GM21529 (cell line): Measurements from ENCODE around the gene B4GALNT2.
"Not testable (repeated sequence)": the region's sequence is repeated elsewhere in the genome, so short reads cannot be mapped to it uniquely, and the experiment has no call there.

Experiments used
- ATAC-seq: cut with Tn5 transposase; IDR thresholded peaks from one replicate; pipeline ENCODE4 v1.9.1; 2021; ENCODE audit not compliant: unreplicated experiment

B4GALNT2 gene, protein sequence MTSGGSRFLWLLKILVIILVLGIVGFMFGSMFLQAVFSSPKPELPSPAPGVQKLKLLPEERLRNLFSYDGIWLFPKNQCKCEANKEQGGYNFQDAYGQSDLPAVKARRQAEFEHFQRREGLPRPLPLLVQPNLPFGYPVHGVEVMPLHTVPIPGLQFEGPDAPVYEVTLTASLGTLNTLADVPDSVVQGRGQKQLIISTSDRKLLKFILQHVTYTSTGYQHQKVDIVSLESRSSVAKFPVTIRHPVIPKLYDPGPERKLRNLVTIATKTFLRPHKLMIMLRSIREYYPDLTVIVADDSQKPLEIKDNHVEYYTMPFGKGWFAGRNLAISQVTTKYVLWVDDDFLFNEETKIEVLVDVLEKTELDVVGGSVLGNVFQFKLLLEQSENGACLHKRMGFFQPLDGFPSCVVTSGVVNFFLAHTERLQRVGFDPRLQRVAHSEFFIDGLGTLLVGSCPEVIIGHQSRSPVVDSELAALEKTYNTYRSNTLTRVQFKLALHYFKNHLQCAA

GRCh38 chr17:49132699-49133364 is at the start of gene B4GALNT2:
TSS of gene B4GALNT2 (plus strand) at chr17:49132769. CDS start at chr17:49132793, 24 bp downstream.
- ATAC-seq, result no peak

DNA sequence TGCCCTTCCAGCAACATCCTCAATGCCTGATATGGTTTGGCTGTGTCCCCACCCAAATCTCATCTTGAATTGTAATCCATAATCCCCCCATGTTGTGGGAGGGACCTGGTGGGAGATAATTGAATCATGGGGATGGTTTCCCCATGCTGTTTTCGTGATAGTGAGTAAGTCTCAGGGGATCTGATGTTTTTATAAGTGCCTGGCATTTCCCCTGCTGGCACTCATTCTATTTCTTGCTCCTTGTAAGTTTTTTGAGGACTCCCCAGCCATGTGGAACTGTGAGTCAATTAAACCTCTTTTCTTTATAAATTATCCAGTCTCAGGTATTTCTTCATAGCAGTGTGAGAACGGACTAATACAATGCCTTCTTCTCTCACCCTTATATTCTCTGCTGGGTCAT is 47.5 kb upstream of the B4GALNT2 start:
- ATAC-seq, result not testable (repeated sequence)

DNA sequence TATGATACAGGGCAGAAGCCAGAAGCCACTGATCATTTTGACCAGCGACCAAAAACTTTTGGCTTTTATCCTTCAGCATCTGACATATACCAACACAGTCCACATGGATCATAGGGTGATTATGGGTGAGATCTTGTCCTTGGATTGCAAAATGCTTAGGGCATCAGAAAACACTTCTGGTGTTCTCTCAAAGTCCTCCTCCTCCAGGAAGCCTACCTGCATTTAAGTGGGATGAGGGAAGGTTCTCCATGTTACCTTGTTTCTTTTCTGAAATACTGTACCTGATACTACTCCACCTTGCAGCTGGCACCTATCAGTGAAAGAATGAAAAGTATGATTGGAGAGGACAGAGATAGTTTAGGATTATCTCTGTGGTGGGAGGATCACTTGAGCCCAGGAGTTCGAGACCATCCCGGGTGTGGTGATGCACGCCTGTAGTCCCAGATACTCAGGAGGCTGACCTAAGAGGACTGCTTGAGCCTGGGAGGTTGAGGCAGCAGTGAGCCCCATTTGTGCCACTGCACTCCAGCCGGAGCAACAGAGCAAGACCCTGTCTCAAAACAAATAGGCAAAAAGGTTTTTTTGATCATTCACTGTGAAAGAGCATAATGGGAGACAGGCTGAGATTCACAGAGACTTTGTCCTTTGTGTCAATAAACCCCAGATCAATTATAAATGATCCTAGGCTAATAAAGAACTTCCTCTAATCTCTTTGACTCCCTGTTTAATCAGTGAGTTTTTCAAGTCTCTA is 46.8 kb upstream of the B4GALNT2 start:
- ATAC-seq, result no peak

- no peak for ATAC-seq
Measured at GRCh38 chr17:49086316-49086605, 46.3 kb upstream of the B4GALNT2 start.

DNA sequence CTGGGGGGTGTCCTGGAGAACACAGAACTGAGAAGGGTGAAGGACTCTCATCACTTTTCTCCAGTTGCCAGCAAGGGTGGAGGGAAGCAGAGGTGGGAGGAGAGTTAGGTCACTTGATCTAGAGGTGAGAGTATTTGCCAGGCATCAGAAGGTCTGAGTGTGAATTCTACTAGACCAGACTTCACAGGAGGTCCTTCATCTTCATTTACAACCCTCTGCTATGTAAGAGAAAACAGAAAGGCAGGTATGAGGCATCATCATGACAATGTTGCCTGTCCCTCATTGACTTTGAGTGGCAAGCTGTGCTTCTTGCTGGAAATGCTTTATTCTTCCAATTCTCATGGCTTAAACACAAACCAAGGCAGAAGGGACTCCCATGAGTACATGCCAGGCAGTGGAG is 45.9 kb upstream of the B4GALNT2 start:
- no peak for ATAC-seq

- no peak for ATAC-seq
Measured at GRCh38 chr17:49089094-49089493, 43.5 kb upstream of the B4GALNT2 start.

- ATAC-seq, result no peak
Measured at GRCh38 chr17:49090878-49091594, 41.5 kb upstream of the B4GALNT2 start.

DNA sequence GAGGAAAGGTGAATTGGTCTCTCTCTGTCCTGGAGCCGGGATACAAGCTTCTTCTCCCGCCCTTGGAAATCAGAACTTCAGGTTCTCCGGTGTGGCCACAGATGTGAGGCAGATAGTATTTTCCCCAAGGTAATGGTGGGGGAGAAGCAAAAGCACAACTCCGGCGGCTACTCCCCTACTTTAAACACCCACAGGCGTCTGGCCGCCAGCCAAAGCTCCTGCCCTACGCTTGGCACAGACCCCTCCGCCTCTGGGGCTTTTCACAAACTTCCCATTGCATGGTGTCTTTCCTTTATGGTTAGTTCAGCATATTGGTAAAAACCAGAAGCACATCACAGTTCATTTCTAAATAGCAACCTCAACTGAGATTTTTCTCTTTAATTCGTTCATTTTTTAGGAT is 39.4 kb upstream of the B4GALNT2 start:
- ATAC-seq, result no peak

GRCh38 chr17:49100601-49101000 is 32.0 kb upstream of the B4GALNT2 start:
- ATAC-seq, result no peak

GRCh38 chr17:49101054-49101534 is 31.5 kb upstream of the B4GALNT2 start:
- ATAC-seq, result no peak

DNA sequence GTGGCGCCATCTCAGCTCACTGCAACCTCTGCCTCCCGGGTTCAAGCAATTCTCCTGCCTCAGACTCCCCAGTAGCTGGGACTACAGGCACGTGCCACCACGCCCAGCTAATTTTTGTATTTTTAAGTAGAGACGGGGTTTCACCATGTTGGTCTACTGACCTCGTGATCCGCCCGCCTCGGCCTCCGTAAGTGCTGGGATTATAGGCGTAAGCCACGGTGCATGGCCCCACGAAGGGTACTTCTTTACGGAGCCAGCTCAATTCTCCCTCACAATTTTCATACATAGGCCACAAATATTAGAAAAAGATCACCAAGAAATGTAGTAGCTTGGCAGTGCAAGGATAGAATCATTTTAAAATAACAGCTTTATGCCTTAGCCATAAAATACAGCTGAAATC is 29.2 kb upstream of the B4GALNT2 start:
- not testable (repeated sequence) for ATAC-seq

DNA sequence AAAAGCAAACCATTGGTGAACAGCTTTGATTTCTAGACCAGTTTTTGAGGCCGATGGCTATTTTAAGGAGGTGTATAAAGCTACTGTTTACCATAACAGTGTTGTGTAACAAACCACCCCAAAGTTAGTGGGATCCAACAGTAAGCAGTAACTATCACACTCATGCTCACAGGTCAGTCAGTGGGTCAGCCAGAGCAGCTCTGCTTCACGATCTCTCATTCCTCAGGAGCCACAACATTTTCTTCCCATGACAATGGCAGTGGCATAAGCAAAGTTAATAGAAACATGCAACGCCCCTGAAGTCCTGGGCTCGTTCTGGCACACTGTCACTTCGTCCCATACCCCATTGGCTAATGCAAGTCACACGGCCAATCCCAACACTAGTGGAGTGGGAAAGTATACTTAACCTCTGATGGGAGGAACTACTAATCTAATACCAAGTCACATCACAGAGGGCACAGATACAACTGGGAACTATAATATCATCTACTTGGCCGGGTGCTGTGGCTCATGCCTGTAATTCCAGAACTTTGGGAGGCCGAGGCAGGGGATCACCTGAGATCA is 28.0 kb upstream of the B4GALNT2 start:
- no peak for ATAC-seq

DNA sequence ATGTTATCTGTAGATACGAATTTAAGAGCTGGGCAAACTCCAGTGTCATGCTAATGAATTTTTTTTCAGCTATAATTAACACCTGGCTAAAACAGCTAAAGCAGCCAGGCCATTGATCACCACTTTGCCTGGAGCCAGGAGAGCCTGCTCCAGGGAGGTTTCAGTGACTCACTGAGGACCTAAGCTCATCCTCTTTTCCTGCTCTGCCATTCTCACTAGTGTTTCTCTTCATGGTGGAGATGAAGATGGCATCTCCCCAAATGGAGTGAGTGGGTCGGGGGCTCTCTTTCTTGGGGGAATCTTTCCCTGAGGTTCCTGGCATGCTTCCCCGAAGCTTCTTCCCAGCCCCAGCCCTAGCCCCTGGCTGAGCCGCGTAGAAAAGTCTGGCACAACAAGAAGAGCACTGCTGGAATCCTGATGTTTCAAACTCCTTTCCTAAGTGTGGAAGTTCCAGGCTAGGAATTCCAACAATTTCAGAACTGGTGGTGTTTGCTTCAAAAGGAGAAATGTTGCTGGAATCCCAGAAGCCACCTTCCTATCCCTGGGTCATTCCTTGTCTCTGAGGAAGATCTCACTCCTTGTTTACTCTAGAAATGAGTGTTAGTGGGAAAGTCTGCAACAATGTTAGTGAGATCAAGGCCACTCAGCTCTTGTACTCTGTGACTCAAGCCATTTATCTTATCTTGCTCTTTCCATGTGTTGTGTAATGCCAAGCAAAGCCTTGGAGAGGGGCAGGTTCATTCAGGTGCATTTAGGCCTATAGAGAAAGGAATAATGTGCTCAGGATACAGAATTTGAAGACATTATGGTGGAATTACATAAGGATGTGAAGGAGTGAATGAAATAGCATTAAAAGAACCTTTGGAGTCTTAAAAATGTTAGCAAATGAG is 26.0 kb upstream of the B4GALNT2 start:
- no peak for ATAC-seq

- no peak for ATAC-seq
Measured at GRCh38 chr17:49107211-49107557, 25.4 kb upstream of the B4GALNT2 start.

DNA sequence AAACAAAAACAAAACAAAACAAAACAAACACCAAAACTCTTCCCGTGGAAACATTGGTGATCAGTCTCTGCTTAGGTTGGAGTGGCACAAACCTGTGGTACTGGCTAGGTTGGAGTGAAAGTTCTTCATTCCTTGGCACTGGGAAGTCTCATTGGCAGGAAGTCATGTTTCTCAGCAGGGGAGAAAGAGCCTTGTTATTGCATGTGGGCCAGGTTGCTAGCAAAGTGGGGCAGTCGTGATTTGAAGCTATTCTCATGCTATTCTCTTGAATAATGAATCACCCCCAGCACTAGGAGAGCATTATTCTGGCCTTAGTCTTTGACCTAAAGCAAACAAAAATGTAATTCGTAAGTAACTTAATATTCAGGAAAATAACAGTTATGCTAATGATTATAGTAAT is 24.3 kb upstream of the B4GALNT2 start:
- ATAC-seq, result no peak

DNA sequence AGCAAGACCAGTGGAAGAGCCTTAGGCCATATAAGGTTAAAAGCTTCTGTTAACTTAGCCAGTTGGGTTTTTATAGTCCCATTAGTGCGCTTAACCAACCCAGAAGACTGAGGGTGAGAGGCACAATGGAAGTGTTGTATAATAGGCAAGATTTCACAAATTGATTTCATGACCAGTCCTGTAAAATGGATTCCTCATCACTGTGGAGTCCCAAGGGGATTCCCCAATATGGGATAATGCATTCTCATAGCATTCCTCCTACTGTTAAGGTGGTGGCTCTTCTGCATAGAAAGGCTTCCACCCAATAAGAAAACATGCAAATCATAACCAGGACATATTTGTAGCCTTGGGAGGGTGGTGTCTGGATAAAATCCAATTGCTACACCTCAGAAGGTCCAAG is 22.1 kb upstream of the B4GALNT2 start:
- no peak for ATAC-seq

DNA sequence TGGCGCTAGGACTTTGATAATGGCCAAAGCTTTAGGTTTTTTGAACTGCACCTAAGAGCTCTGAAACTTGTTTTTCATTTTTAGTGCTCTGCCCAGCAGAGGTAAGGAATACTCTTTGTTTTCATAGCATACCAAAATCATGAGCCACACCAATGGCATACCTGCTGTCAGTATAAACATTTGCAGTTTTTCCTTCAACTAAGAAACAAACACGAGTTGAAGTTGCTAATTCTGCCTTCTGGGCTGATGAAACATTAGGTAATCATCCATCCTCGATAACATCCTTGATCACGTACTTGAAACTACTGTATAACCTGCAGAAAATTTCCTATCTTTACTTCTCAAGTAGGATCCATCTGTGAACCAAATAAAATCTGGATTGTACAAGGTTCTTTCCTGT is 20.6 kb upstream of the B4GALNT2 start:
- no peak for ATAC-seq

GRCh38 chr17:49112936-49113335 is 19.6 kb upstream of the B4GALNT2 start:
- no peak for ATAC-seq

DNA sequence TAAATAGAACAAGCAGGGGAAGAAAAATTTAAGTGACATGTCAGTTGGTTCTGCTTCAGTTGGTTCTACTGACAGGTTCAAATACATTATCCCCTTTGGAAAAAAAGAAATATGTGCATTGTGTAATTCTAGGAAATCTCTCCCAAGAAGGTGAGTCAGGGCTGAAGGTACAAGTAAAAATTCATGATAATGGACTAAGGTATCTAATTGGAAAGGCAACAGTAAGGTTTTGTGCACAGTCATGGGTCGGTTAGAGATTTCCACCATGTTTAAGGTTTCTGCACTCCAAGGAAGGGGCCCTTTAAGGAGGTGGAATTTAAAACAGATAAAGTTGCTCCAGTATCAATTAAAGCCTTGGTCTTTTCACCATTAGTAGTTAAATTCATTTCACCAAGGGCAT is 17.9 kb upstream of the B4GALNT2 start:
- no peak for ATAC-seq
